HG02981 (cell line): ENCODE data around the gene NDUFC2.
"Not testable (repeated sequence)": the region's sequence is repeated elsewhere in the genome, so short reads cannot be mapped to it uniquely, and the experiment has no call there.

ENCODE experiments used
- ATAC-seq: cut with Tn5 transposase; IDR thresholded peaks from one replicate; pipeline ENCODE4 v1.9.1; 2021; ENCODE audit warnings: mild to moderate bottlenecking, moderate library complexity; ENCODE audit not compliant: unreplicated experiment

NDUFC2 gene

GRCh38 chr11:78056093-78056492 is 23.6 kb downstream of the NDUFC2 start:
- ATAC-seq, result no peak

- ATAC-seq, result no peak
Observed at GRCh38 chr11:78054971-78055370, 24.7 kb downstream of the NDUFC2 start.

- no peak for ATAC-seq
Observed at GRCh38 chr11:78050964-78051831, 28.5 kb downstream of the NDUFC2 start.

GRCh38 chr11:78049348-78049747 is 30.3 kb downstream of the NDUFC2 start:
- no peak for ATAC-seq

- no peak for ATAC-seq
Observed at GRCh38 chr11:78048561-78048960, 31.1 kb downstream of the NDUFC2 start.

- no peak for ATAC-seq
Observed at GRCh38 chr11:78046486-78046854, 33.2 kb downstream of the NDUFC2 start.

GRCh38 chr11:78045851-78046485 is 33.7 kb downstream of the NDUFC2 start:
- peak; percentile 70 for ATAC-seq

- no peak for ATAC-seq
Observed at GRCh38 chr11:78044706-78045105, 35.0 kb downstream of the NDUFC2 start.

GRCh38 chr11:78041843-78042440 is 37.7 kb downstream of the NDUFC2 start:
- no peak for ATAC-seq

GRCh38 chr11:78041380-78041719 is 38.3 kb downstream of the NDUFC2 start:
- ATAC-seq, result not testable (repeated sequence)

- ATAC-seq, result no peak
Observed at GRCh38 chr11:78040691-78041379, 38.8 kb downstream of the NDUFC2 start.

- ATAC-seq, result peak; percentile 68
Observed at GRCh38 chr11:78039919-78040671, 39.6 kb downstream of the NDUFC2 start.

- ATAC-seq, result no peak
Observed at GRCh38 chr11:78039391-78039918, 40.2 kb downstream of the NDUFC2 start.

- ATAC-seq, result no peak
Observed at GRCh38 chr11:78038697-78039313, 40.9 kb downstream of the NDUFC2 start.

- ATAC-seq, result no peak
Observed at GRCh38 chr11:78037825-78038620, 41.6 kb downstream of the NDUFC2 start.

GRCh38 chr11:78037056-78037455 is 42.6 kb downstream of the NDUFC2 start:
- no peak for ATAC-seq

- ATAC-seq, result no peak
Observed at GRCh38 chr11:78036313-78036712, 43.3 kb downstream of the NDUFC2 start.

GRCh38 chr11:78034623-78035022 is 45.0 kb downstream of the NDUFC2 start:
- ATAC-seq, result no peak

- no peak for ATAC-seq
Observed at GRCh38 chr11:78033040-78033439, 46.6 kb downstream of the NDUFC2 start.
